ENCODE measurements around the gene KRTAP10-12.
"Not testable (repeated sequence)": the region's sequence is repeated elsewhere in the genome, so short reads cannot be mapped to it uniquely, and the experiment has no call there.

The KRTAP10-12 gene, protein sequence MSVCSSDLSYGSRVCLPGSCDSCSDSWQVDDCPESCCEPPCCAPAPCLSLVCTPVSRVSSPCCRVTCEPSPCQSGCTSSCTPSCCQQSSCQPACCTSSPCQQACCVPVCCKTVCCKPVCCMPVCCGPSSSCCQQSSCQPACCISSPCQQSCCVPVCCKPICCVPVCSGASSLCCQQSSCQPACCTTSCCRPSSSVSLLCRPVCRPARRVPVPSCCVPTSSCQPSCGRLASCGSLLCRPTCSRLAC

GRCh38 chr21:44697172-44697810 lies at the start of gene KRTAP10-12:
Gene KRTAP10-12 (plus strand): TSS chr21:44697172. CDS start chr21:44697202, 30 bp downstream.
- CTCF ChIA-PET; POLR2A ChIA-PET; DNase-seq (ENCODE audit: low read depth, low spot score); H3K4me3 ChIP-seq (ENCODE audit: low read depth, low read length): not testable (repeated sequence)

- TF ChIP-seq, protein P1, sequence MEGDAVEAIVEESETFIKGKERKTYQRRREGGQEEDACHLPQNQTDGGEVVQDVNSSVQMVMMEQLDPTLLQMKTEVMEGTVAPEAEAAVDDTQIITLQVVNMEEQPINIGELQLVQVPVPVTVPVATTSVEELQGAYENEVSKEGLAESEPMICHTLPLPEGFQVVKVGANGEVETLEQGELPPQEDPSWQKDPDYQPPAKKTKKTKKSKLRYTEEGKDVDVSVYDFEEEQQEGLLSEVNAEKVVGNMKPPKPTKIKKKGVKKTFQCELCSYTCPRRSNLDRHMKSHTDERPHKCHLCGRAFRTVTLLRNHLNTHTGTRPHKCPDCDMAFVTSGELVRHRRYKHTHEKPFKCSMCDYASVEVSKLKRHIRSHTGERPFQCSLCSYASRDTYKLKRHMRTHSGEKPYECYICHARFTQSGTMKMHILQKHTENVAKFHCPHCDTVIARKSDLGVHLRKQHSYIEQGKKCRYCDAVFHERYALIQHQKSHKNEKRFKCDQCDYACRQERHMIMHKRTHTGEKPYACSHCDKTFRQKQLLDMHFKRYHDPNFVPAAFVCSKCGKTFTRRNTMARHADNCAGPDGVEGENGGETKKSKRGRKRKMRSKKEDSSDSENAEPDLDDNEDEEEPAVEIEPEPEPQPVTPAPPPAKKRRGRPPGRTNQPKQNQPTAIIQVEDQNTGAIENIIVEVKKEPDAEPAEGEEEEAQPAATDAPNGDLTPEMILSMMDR (IDR thresholded peaks at IDR 0.05; ENCODE audit: insufficient read depth, low read length, missing control alignments), result no peak
- ChIA-PET POLR2A (no interaction called here), CTCF (no interaction called here)
- no peak overlapping the region for H3K4me3 ChIP-seq (ENCODE audit: low read depth, low read length)
- DNase-seq (ENCODE audit: low read depth, low spot score), result no peak
These were observed 49.8 kb upstream of the KRTAP10-12 start for GRCh38 chr21:44647222-44647552.

DNA sequence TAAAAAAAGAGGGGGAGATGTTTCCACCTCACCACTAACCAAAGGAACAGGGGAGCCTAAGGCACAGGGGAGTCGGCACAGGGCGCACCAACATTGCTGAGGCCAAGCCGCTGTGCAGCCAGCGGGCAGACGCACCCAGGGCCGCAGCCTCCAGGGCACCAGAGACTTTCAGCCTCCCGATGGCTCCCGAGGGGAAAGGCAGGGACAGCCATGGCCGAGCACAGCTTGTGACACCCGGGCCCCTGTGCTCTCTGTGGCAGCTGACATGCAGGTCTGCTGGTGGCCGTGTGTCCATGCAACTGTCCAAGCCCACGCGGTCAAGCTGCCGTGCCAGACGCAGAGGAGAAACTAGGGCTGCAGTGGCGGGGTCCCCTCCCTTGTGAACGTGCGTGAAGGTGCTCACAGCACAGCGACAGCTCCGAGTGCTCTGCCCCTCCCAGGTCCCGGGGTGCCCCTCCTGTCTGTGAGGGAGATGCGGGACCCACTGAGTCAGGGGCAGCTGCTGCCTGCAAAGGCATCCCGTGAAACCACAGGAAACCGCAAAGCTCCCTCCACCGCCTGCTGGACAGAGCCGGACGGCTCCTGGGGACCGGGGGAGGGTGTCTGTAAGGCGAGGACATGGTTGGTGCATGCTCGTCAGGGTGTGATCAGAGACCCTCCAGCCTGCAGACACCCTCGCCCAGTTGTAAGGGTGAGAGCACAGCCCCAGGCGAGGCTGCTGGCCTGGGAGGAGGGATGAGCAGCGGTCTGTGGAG lies 48.2 kb upstream of the KRTAP10-12 start:
- ChIA-PET CTCF (no interaction called here), POLR2A (no interaction called here)
- no peak overlapping the region for H3K4me3 ChIP-seq (ENCODE audit: low read depth, low read length)
- TF ChIP-seq, protein P1 (IDR thresholded peaks at IDR 0.05; ENCODE audit: insufficient read depth, low read length, missing control alignments), result no peak
- no peak for DNase-seq (ENCODE audit: low read depth, low spot score)

- CTCF ChIA-PET, result no interaction called here
- POLR2A ChIA-PET, result no interaction called here
These were observed 47.4 kb upstream of the KRTAP10-12 start for GRCh38 chr21:44649521-44650100.

DNA sequence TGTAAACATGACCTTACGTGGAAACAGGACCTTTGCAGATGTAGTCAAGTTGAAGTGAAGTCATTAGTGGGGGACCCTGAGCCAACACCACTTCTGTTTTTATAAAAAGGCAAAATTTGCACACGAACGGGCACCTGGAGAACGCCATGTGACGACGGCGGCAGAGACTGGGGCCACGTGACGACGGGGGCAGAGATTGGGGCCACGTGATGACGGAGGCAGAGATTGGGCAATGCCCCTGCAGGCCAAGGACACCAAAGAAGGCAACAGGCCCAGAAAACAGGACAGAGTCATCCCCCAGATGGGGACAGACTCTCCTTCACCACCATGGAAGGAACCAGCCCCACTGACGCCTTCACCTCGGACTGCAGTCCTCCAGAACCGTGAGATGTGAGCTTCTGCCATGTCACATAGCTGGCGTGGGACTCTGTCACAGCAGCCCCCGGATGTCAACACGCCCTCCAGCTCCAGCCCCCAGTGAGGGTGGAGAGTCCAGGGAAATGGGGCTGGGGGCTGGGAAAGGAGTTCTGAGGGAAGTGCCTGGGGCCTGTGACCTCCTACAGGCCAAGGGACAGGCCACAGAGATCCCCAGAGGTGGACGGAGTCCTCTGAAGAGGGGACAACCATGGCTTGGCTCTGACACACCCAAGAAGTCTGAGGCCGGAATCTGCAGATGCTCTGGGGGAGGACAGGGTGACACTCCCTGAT lies 46.6 kb upstream of the KRTAP10-12 start:
- POLR2A ChIA-PET, result no interaction called here
- CTCF ChIA-PET, result no interaction called here
- H3K4me3 ChIP-seq (ENCODE audit: low read depth, low read length), result no peak overlapping the region
- TF ChIP-seq, protein P1 (IDR thresholded peaks at IDR 0.05; ENCODE audit: insufficient read depth, low read length, missing control alignments), result no peak
- DNase-seq (ENCODE audit: low read depth, low spot score), result no peak

More at GRCh38 chr21:44649521-44650100, 47.4 kb upstream of the KRTAP10-12 start:
- TF ChIP-seq, protein P1 (IDR thresholded peaks at IDR 0.05; ENCODE audit: insufficient read depth, low read length, missing control alignments), result no peak
- DNase-seq (ENCODE audit: low read depth, low spot score), result no peak
- H3K4me3 ChIP-seq (ENCODE audit: low read depth, low read length), result no peak overlapping the region

DNA sequence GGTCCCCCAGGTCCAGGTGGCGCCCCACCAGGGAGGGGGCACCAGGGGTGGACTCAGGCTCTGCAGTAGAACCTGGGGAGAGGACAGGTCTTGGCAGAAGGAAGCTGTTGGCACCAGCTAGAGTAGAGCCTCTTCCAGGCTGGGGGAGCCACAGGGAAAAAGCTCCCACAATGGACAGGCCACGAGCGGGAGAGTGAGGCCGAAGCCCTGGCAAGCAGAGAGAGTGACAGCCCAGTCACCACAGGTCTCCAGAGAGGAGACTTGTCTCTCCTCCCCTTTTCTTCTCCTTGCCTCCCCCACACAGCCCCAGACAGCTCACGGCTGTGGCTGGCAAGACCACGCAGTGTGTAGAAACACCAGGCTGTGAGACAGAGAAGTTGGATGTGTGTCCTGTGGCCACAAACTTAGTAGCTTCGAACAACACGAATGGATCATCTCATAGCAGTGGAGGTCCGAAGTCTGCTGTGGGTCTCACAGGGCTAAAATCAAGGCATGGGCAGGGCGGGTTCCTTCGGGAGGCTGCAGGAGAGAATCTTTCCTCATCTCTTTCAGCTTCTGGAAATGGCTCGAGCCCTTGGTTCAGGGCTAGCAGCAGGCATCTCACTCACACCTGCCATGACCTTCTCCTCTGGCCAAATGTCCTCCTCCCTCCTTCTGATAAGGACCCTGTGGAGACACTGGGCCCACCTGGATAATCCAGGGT lies 45.8 kb upstream of the KRTAP10-12 start:
- no peak overlapping the region for H3K4me3 ChIP-seq (ENCODE audit: low read depth, low read length)
- ChIA-PET POLR2A (no interaction called here), CTCF (interaction anchor here (0.6 kb wide), 1 partner anchor 140 kb away, joined by 3 read pairs; no protein-coding TSS in a partner anchor)
- no peak for DNase-seq (ENCODE audit: low read depth, low spot score)
- TF ChIP-seq, protein P1 (IDR thresholded peaks at IDR 0.05; ENCODE audit: insufficient read depth, low read length, missing control alignments), result no peak
